ENCODE measurements around the gene TUBB6.

Gene TUBB6

GRCh38 chr18:12283256-12283655, 24.8 kb upstream of the TUBB6 start:
- H3K4me3 Mint-ChIP-seq, result no peak overlapping the region
- no peaks in the 10 kb centered on the region for H3K9me3 Mint-ChIP-seq
- H3K4me1 Mint-ChIP-seq, result peaks cover 4% of the 10 kb centered on the region
- DNase-seq, result no peak
- ATAC-seq, result no peak
- H3K36me3 Mint-ChIP-seq (ENCODE audit: low read depth), result no peaks in the 10 kb centered on the region
- H3K27me3 Mint-ChIP-seq, result peaks cover 26% of the 10 kb centered on the region
- H3K27ac Mint-ChIP-seq, result no peak overlapping the region

GRCh38 chr18:12283666-12284065, 24.4 kb upstream of the TUBB6 start:
- Mint-ChIP-seq H3K27me3 (peaks cover 30% of the 10 kb centered on the region), H3K9me3 (no peaks in the 10 kb centered on the region), H3K27ac (no peak overlapping the region), H3K36me3 (ENCODE audit: low read depth) (no peaks in the 10 kb centered on the region), H3K4me3 (no peak overlapping the region), H3K4me1 (peaks cover 4% of the 10 kb centered on the region)
- ATAC-seq (no peak), DNase-seq (no peak)

DNA sequence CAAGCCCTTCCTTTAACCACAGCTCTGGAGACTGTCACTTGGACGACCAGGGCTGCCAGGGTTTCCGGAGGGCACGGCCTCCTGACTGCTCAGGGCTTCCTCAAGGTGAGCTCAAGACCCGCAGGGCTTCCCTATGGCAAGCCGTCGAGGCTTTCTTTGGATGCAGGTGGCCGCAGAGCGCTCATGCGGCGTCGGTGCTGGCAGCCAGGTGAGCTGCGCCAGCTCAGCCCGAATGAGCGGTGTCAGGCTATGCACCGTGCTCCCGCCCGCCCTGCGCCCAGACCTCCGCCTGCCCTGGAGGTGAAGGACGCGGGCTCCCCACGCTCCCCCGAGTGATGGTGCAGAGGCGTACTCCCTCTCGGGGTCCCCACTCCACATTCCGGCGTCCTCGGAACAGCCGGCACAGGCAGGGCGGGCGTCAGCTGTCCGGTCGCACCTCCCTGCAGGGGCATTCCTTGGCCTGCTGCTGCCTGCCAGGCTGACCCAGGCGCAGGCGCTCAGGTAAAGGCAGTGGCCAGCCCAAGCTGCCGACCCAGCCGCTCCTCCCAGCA, 20.8 kb upstream of the TUBB6 start:
- Mint-ChIP-seq H3K36me3 (ENCODE audit: low read depth) (no peaks in the 10 kb centered on the region), H3K4me1 (peaks cover 4% of the 10 kb centered on the region), H3K9me3 (no peaks in the 10 kb centered on the region), H3K4me3 (no peak overlapping the region), H3K27ac (no peak overlapping the region), H3K27me3 (peaks cover 41% of the 10 kb centered on the region)
- DNase-seq (no peak), ATAC-seq (no peak)

DNA sequence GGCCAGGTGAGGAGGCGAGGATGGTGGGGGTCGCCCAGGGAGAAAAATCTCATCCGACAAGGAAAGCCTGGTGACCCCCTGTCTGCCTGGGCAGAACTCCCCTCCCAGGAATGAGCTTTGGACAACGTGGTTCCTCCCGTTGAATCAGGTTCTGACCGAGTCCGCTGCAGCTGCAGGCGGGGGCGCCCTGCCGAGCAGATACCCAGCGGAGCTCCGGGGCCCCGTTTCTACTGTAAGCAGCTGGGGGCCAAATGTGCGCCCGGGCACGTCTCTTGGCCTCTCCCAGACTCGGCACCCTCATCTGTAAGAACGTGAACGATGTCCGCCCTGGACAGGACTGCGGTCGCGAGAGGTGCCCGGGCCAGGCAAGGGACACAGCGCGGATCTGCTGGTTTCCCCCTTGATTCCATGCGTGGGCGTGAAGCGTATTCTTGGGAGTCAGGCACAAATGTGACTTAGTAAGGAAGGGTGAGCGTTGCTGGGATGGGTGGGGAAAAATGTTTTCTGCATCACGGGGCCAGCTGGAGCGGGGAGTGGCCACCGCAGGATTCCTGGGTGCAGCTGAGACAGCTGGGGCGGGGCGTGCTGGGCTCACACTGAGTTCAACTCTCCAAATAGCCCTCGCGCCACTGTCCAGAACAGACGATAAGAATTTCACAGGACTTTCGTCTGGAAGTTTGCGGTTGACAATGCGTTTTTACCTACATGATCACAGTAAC, 20.2 kb upstream of the TUBB6 start:
- DNase-seq, result no peak
- ATAC-seq, result no peak
- Mint-ChIP-seq H3K36me3 (ENCODE audit: low read depth) (no peaks in the 10 kb centered on the region), H3K27me3 (peaks cover 40% of the 10 kb centered on the region), H3K4me3 (no peak overlapping the region), H3K4me1 (peaks cover 4% of the 10 kb centered on the region), H3K9me3 (no peaks in the 10 kb centered on the region), H3K27ac (no peak overlapping the region)

GRCh38 chr18:12288403-12288755, 19.7 kb upstream of the TUBB6 start:
- peaks cover 40% of the 10 kb centered on the region for H3K27me3 Mint-ChIP-seq
- peaks cover 4% of the 10 kb centered on the region for H3K4me1 Mint-ChIP-seq
- no peak overlapping the region for H3K4me3 Mint-ChIP-seq
- DNase-seq (no peak), ATAC-seq (no peak)
- H3K9me3 Mint-ChIP-seq, result no peaks in the 10 kb centered on the region
- no peaks in the 10 kb centered on the region for H3K36me3 Mint-ChIP-seq (ENCODE audit: low read depth)
- H3K27ac Mint-ChIP-seq, result no peak overlapping the region

DNA sequence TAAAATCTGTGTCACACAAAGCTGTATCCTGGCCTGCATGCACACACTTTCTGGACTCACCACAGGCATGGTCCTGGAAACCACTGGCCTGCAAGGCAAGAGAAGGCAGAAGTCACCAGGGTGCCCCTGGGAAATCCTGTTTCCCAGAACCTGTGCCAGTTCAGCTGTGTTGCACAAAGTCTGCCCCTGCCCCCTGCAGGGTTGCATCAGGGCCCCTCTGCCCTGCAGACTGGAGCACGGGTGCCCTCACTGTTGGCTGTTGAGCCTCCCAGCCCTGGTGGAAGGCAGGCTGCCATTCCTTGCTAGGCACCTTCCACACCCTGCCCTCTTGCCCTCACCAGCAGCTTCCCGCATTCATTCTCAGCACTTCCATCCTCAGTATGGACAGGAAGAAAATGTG, 18.0 kb upstream of the TUBB6 start:
- Mint-ChIP-seq H3K27ac (no peak overlapping the region), H3K27me3 (peaks cover 36% of the 10 kb centered on the region), H3K36me3 (ENCODE audit: low read depth) (no peaks in the 10 kb centered on the region), H3K4me1 (peaks cover 4% of the 10 kb centered on the region), H3K4me3 (no peak overlapping the region), H3K9me3 (no peaks in the 10 kb centered on the region)
- DNase-seq (no peak), ATAC-seq (no peak)

GRCh38 chr18:12291161-12291560, 16.9 kb upstream of the TUBB6 start:
- no peak overlapping the region for H3K4me3 Mint-ChIP-seq

DNA sequence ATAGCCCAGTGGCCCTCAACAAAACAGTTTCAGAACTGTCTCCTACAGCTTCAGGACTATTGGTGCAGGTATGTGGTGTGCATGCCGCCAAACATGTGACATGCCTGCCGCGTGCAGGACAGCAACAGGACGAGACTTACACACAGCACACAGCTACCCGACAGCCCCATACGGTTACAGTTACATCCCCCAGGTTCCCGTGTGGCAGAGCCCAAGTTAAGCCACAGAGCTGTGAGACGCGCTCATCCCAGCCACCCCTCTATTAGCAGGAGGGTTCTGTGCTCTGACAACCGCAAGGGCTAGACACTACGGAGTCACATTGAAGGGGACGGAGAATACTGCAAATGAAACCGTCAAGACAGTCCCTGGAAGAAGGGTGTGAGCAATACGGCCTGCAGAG, 16.4 kb upstream of the TUBB6 start:
- no peak overlapping the region for H3K4me3 Mint-ChIP-seq
- no peak for DNase-seq
- H3K27me3 Mint-ChIP-seq, result peaks cover 34% of the 10 kb centered on the region
- no peak overlapping the region for H3K27ac Mint-ChIP-seq
- H3K4me1 Mint-ChIP-seq, result peaks cover 4% of the 10 kb centered on the region
- H3K36me3 Mint-ChIP-seq (ENCODE audit: low read depth), result no peaks in the 10 kb centered on the region
- ATAC-seq, result no peak
- no peaks in the 10 kb centered on the region for H3K9me3 Mint-ChIP-seq

More at GRCh38 chr18:12291161-12291560, 16.9 kb upstream of the TUBB6 start:
- peaks cover 4% of the 10 kb centered on the region for H3K4me1 Mint-ChIP-seq
- H3K9me3 Mint-ChIP-seq, result no peaks in the 10 kb centered on the region
- ATAC-seq, result no peak
- no peak for DNase-seq
- H3K27ac Mint-ChIP-seq, result no peak overlapping the region
- no peaks in the 10 kb centered on the region for H3K36me3 Mint-ChIP-seq (ENCODE audit: low read depth)
- H3K27me3 Mint-ChIP-seq, result peaks cover 37% of the 10 kb centered on the region

GRCh38 chr18:12293831-12294230, 14.2 kb upstream of the TUBB6 start:
- Mint-ChIP-seq H3K27me3 (peaks cover 19% of the 10 kb centered on the region), H3K36me3 (ENCODE audit: low read depth) (no peaks in the 10 kb centered on the region)

GRCh38 chr18:12295389-12296086, 12.5 kb upstream of the TUBB6 start:
- H3K4me1 Mint-ChIP-seq, result no peaks in the 10 kb centered on the region
- no peaks in the 10 kb centered on the region for H3K9me3 Mint-ChIP-seq
- no peak overlapping the region for H3K27ac Mint-ChIP-seq
- ATAC-seq (no peak), DNase-seq (no peak)
- H3K36me3 Mint-ChIP-seq (ENCODE audit: low read depth), result no peaks in the 10 kb centered on the region
- no peak overlapping the region for H3K4me3 Mint-ChIP-seq
- peaks cover 11% of the 10 kb centered on the region for H3K27me3 Mint-ChIP-seq

More at GRCh38 chr18:12293831-12294230, 14.2 kb upstream of the TUBB6 start:
- DNase-seq, result no peak
- Mint-ChIP-seq H3K9me3 (no peaks in the 10 kb centered on the region), H3K27ac (no peak overlapping the region), H3K4me3 (no peak overlapping the region), H3K4me1 (no peaks in the 10 kb centered on the region)
- no peak for ATAC-seq

- H3K27me3 Mint-ChIP-seq, result peaks cover 11% of the 10 kb centered on the region
- H3K4me1 Mint-ChIP-seq, result no peaks in the 10 kb centered on the region
- H3K36me3 Mint-ChIP-seq (ENCODE audit: low read depth), result no peaks in the 10 kb centered on the region
- no peak overlapping the region for H3K4me3 Mint-ChIP-seq
- DNase-seq, result no peak
- ATAC-seq, result no peak
- H3K9me3 Mint-ChIP-seq, result no peaks in the 10 kb centered on the region
- H3K27ac Mint-ChIP-seq, result no peak overlapping the region
Measured at GRCh38 chr18:12296087-12296403, 12.0 kb upstream of the TUBB6 start.

DNA sequence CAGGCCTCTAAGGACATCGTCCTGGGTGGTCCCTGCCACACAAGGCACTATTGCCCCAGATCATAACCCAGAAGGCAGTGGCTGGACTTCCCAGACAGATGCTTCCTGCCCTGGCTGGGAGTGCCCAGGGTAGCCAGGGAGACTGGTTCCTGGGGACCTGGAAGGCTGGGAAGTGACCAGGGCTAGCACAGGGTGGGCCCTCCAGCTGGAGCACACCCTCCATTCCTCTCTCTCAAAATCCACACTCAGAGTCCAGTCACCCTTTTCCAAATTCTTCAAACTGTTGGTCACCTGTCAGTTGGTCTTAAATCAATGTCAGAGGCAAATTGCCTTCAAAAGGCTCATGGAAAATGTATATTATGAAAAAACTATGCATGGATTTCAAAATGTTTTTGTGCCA, 11.6 kb upstream of the TUBB6 start:
- H3K4me3 Mint-ChIP-seq, result no peak overlapping the region
- no peaks in the 10 kb centered on the region for H3K4me1 Mint-ChIP-seq
- H3K27me3 Mint-ChIP-seq, result peaks cover 9% of the 10 kb centered on the region
- no peak overlapping the region for H3K27ac Mint-ChIP-seq
- H3K9me3 Mint-ChIP-seq, result no peaks in the 10 kb centered on the region
- H3K36me3 Mint-ChIP-seq (ENCODE audit: low read depth), result no peaks in the 10 kb centered on the region
- ATAC-seq (no peak), DNase-seq (no peak)

DNA sequence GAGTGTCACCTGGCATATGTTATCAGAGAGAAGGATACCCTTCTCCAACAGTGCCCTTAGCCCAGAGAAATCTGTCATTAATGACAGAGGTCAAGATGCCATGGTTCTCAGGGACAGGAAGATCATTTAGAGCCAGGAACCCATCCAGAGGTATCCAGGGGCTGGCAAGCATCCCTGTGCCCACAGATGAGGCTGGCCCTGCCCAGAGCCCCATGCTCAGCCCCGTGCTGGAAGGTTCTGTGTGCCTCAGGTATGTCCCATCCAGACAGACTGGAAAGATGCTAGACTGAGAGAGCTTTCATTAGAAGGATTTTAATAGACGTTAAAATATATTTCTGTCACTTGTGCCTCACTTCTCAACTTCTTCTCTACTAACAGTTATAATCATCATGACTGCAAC, 8.2 kb upstream of the TUBB6 start:
- H3K27ac Mint-ChIP-seq, result no peak overlapping the region
- H3K4me3 Mint-ChIP-seq, result no peak overlapping the region
- no peaks in the 10 kb centered on the region for H3K4me1 Mint-ChIP-seq
- peaks cover 5% of the 10 kb centered on the region for H3K27me3 Mint-ChIP-seq
- DNase-seq (no peak), ATAC-seq (no peak)
- H3K9me3 Mint-ChIP-seq, result no peaks in the 10 kb centered on the region
- H3K36me3 Mint-ChIP-seq (ENCODE audit: low read depth), result no peaks in the 10 kb centered on the region

GRCh38 chr18:12301263-12302005, 6.6 kb upstream of the TUBB6 start:
- no peaks in the 10 kb centered on the region for H3K4me1 Mint-ChIP-seq
- peaks cover 13% of the 10 kb centered on the region for H3K27me3 Mint-ChIP-seq
- H3K9me3 Mint-ChIP-seq, result no peaks in the 10 kb centered on the region
- H3K4me3 Mint-ChIP-seq, result no peak overlapping the region
- no peaks in the 10 kb centered on the region for H3K36me3 Mint-ChIP-seq (ENCODE audit: low read depth)
- no peak for DNase-seq
- no peak overlapping the region for H3K27ac Mint-ChIP-seq
- no peak for ATAC-seq

Measured in activated naive CD8-positive, alpha-beta T cell treated with anti-CD3 and anti-CD28 coated beads, Interleukin-2, amount 50 U/mL, for 24 hours (primary cell).